OCI-LY1 (cell line): ENCODE results near the gene MCF2L2.
A peak's percentile ranks its signal among the peaks of the same experiment; 100 is the strongest.

ENCODE experiments used
- CTCF ChIP-seq: fragments of 200-600 bp; sonication (generic), shearing (Covaris generic); IDR thresholded peaks from 2 replicates; pipeline ENCODE4 v1.5.1; 2017; ENCODE audit warnings: mild to moderate bottlenecking, antibody characterized with exemption, low read length, moderate library complexity, mixed read lengths
- EZH2 ChIP-seq: fragments of 200-600 bp; sonication (generic), shearing (Covaris generic); IDR thresholded peaks from 2 replicates; pipeline ENCODE4 v1.8.0; 2017; ENCODE audit warnings: borderline replicate concordance, mixed run types, mild to moderate bottlenecking, antibody characterized with exemption, low read length, moderate library complexity, mixed read lengths

GRCh38 chr3:183159333-183159732, 269.1 kb downstream of the MCF2L2 start:
- TF ChIP-seq CTCF (peak; percentile 64), EZH2 (no peak)
